Adrenal gland (tissue), 5 donors: ENCODE data around the gene NELFB.

Experiments
- CTCF ChIP-seq, 6 experiments: fragments of 450-650 bp in 4 of 6; fragments of 200-600 bp in 2 of 6; sonication (generic) in 1 of 6; IDR thresholded peaks; 1 replicate in 5 of 6; 2 replicates in 1 of 6; pipeline versions ENCODE4 v1.5.1 to v1.8.0; 2016 to 2021; ENCODE audit warnings: antibody characterized with exemption in 6 of 6, mild to moderate bottlenecking in 2 of 6, moderate library complexity in 1 of 6
- POLR2A ChIP-seq, 2 donors: fragments of 450-650 bp; IDR thresholded peaks; one replicate each; pipeline ENCODE4 v1.6.1; 2017; ENCODE audit warnings: antibody characterized with exemption in 2 of 2, mild to moderate bottlenecking in 2 of 2, moderate library complexity in 1 of 2
- donor health status: DM: no; HTN: no; CAD: no.

- TF ChIP-seq CTCF (IDR thresholded peaks at IDR 0.05) (no peak), POLR2A (IDR thresholded peaks at IDR 0.05) (no peak)
These were observed 20.7 kb downstream of the NELFB start for GRCh38 chr9:137275588-137276472.
